HG03439 (cell line): ENCODE data around the gene PTGS1.
"Not testable (repeated sequence)": the region's sequence is repeated elsewhere in the genome, so short reads cannot be mapped to it uniquely, and the experiment has no call there.

Experiments used
- ATAC-seq: cut with Tn5 transposase; IDR thresholded peaks from one replicate; pipeline ENCODE4 v1.9.1; 2021; ENCODE audit warnings: mild to moderate bottlenecking, moderate library complexity; ENCODE audit not compliant: unreplicated experiment

PTGS1 gene

GRCh38 chr9:122370869-122371755, at the start of gene PTGS1:
TSS of gene PTGS1 (plus strand) at chr9:122371024. CDS start at chr9:122371085, 61 bp downstream.
- no peak for ATAC-seq

GRCh38 chr9:122322553-122322952, 48.3 kb upstream of the PTGS1 start:
- no peak for ATAC-seq

- ATAC-seq, result not testable (repeated sequence)
These were observed 46.2 kb upstream of the PTGS1 start for GRCh38 chr9:122324665-122325064.

DNA sequence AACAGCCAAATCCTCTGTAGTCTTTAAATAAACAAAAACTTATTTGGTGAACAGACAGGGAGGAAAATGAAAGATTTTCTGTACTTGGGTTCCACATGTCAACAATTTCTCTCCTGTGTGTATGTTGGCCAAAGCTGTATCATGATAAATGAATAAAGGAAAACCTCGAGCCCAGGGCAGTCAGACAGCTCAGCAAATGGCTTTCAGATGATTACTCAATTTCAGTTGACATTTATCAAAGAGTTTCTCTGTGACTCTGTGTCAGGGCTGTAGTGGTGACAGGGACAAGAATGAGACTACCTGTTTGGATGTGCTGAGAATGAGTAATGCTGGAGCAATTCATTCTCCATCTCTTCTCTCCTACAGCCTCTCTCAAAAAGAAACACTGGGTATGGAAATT, 45.7 kb upstream of the PTGS1 start:
- no peak for ATAC-seq

GRCh38 chr9:122327175-122327574, 43.6 kb upstream of the PTGS1 start:
- no peak for ATAC-seq

- ATAC-seq, result no peak
These were observed 41.2 kb upstream of the PTGS1 start for GRCh38 chr9:122329597-122329996.

GRCh38 chr9:122330466-122330865, 40.4 kb upstream of the PTGS1 start:
- not testable (repeated sequence) for ATAC-seq

GRCh38 chr9:122331523-122331927, 39.3 kb upstream of the PTGS1 start:
- ATAC-seq, result no peak

DNA sequence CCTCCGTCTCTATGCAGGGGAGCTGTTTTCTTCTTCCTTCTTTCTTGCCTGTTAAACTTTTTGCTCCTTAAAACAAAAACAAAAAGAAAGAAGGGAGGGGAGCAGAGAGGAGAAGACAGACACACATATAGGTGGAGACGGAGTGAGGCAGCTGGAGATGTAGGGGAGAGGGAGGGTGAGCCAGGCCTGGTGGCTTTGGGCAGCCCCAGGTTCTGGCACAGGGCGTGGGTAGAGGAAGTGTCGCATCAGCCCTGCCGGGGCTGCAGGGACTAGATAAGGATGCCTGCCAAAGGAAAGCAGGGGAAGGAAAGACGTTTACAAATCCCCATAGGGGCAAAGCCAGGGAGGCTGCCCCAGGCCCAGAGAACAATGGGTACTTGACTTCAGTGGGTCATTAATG, 38.7 kb upstream of the PTGS1 start:
- no peak for ATAC-seq

DNA sequence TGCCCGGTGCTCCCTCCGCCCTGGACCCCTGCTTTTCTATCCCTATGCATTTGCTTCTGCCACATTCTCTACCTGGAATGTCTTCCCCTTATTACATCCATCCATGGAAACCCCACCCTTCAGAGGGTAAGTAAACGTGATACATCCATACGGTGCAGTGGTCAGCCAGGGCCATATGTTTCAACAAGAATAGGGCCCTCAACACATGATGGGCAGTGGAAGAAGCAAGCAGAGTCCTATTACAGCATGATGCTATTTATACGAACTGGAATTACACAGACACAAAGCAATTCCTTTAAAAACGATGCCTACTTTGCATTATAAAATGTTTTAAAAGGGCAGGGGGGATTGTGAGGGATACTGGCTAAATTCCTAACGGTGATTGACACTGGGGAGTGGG, 38.2 kb upstream of the PTGS1 start:
- no peak for ATAC-seq

DNA sequence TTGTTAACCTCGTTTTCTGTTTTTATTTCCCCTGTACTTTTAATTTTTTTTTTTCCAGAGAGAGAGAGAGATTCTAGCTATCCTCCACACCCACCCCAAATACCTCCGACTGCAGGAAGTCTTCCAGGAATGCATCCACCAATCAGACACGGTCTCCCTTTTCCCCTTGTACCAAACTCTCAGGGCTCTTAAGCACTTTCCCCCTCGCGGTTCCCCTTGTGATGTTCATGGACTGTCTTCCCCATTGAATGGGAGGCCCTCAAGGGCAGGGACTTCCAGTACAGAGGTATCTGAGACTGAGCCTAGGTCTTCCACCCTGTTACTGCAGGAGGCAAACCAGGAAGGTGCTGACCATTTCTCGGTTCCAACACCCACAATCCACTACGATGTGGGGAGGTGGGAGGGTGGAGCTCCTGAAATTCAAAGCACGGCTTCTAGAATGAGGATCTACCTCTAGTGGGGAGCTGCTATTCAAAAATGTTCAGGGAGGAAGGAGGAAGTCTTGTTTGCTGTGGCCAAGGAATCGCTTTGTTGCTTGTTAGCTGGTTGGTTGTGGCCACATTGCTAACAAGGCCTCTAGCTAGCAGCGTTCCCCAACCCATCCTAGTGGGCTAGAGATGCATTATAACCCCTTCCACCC, 37.5 kb upstream of the PTGS1 start:
- no peak for ATAC-seq

- ATAC-seq, result no peak
These were observed 35.9 kb upstream of the PTGS1 start for GRCh38 chr9:122334916-122335315.

DNA sequence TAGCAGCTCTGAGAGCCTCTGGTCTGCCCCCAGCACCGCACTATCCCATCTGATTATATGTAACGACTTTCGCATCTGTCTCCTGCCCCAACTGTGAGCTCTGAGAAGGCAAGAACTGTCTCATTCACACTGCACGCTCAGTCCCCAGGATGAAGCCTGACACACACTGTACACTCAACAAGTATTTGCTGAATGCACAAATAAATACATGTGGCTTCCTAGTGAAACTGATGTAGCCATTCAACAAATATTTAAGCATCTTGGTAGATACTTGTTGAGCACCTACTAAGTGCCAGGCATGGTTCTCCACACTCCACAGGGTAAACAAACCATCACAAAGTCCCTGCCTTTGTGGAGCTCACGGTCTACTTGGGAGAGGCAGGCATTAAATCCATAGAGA, 34.6 kb upstream of the PTGS1 start:
- ATAC-seq, result no peak

GRCh38 chr9:122336866-122337555, 33.8 kb upstream of the PTGS1 start:
- ATAC-seq, result no peak

DNA sequence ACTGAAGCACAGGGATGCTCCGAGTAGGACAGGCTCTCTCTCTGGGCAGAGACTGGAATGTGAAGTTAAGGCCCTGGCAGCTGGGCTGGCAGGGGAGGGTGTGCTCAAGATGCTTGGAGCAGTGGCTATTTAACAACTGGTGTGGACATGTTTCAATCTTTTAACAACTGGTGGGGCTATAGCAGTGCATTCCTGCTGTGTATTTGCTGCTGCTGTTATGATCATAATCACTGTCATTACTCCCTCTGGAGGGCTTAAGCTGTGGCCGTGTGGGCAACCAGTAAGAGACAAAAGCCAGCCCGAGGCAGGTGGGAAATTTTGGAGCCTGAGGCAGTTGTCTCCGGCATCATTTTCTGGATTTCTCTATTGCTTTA, 33.3 kb upstream of the PTGS1 start:
- ATAC-seq, result no peak

DNA sequence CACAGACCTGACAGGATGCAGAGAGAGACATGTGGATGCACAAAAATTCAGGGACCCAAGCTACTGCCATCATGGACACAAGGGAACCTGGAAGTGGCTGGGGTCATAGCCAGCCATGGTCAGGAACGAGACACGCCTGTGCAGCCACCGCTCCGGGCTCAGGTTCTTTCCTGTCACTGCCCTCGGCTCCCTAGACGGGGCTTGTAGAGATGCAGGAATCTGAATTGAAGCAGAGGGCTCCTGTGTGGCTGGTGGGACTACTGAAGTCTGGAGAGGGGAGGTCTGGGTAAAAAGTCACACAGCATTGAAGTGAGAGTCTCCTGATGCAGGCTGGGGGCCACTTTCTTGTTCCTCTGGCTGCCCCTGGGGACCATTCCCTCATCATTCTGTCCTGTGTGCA, 32.3 kb upstream of the PTGS1 start:
- ATAC-seq, result no peak

GRCh38 chr9:122338994-122339393, 31.8 kb upstream of the PTGS1 start:
- ATAC-seq, result no peak

GRCh38 chr9:122339579-122339978, 31.2 kb upstream of the PTGS1 start:
- ATAC-seq, result no peak

DNA sequence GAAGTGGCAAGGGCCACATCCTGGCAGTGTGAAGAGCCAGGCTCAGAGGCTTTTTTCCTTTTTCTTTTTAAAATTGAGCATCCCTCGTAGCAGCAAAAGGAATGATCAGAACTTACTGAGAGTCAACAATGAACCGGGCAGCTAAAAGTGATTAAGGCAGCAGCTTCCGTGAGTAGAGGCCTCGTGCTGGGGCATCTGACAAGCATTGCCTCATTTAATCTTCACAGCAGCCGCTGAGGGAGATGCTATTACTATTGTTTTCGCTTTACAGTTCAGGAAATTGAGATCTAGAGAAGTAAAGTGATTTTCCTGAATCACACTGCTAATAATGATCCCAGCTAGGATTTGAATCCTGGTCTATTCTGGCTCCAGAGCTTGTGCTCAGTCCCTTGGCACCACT, 30.7 kb upstream of the PTGS1 start:
- ATAC-seq, result no peak

DNA sequence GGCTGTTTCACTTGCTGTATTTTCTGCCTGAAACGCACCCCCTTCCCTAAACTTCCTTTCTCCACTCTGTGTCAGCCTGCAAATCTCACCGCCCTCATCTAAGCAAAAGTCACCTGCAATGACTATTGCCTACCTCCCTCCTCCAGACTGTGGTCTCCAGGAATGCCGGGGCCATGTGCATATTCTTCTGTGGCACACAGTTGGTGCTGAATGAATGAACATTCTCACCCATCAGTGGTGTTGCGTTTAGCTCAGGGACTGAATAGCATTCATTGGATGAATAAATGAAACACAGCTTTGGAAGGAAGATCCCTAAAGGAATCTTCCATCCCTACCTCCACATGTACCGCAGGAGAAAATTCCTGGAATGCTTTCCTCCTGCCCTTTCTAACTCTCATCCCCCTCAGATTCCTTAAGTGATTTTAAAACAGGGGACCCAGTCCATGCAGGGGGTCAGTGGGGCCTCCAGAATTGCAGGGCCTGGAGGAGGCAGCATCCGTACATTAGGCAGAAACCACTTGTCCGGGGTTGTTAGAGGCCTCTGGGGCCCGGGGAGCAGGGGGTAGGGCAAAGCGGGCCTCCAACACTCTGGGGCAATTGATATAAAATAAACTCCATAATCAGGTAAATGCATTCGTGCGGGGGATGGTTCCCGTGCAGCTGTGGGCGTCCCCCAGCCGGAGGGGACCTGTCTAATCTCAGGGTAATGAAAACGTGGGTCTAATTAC, 28.3 kb upstream of the PTGS1 start:
- no peak for ATAC-seq
